Kidney capillary endothelial cell (primary cell): ENCODE measurements around the gene TMEM106C.

Experiments used
- DNase-seq: peaks from one replicate; pipeline ENCODE4 v3.0.0-alpha.2; 2018; ENCODE audit warnings: low spot score

Gene TMEM106C

GRCh38 chr12:47979686-47980085 is 16.3 kb downstream of the TMEM106C start:
- DNase-seq, result no peak

- no peak for DNase-seq
Measured at GRCh38 chr12:47980197-47980596, 16.8 kb downstream of the TMEM106C start.

GRCh38 chr12:47980779-47981495 is 17.5 kb downstream of the TMEM106C start:
- DNase-seq, result no peak

- no peak for DNase-seq
Measured at GRCh38 chr12:47981496-47982260, 18.3 kb downstream of the TMEM106C start.

- no peak for DNase-seq
Measured at GRCh38 chr12:47982311-47982710, 18.9 kb downstream of the TMEM106C start.

GRCh38 chr12:47982770-47983169 is 19.4 kb downstream of the TMEM106C start:
- no peak for DNase-seq

GRCh38 chr12:47983541-47984115 is 20.2 kb downstream of the TMEM106C start:
- no peak for DNase-seq

- no peak for DNase-seq
Measured at GRCh38 chr12:47984331-47984801, 21.0 kb downstream of the TMEM106C start.

GRCh38 chr12:47985596-47986290 is 22.3 kb downstream of the TMEM106C start:
- DNase-seq, result no peak

- no peak for DNase-seq
Measured at GRCh38 chr12:47986291-47986660, 22.9 kb downstream of the TMEM106C start.

- DNase-seq, result no peak
Measured at GRCh38 chr12:47986832-47987231, 23.4 kb downstream of the TMEM106C start.

GRCh38 chr12:47987411-47988072 is 24.1 kb downstream of the TMEM106C start:
- no peak for DNase-seq

GRCh38 chr12:47988073-47989022 is 25.0 kb downstream of the TMEM106C start:
- DNase-seq, result no peak

GRCh38 chr12:47989023-47989417 is 25.6 kb downstream of the TMEM106C start:
- DNase-seq, result no peak

GRCh38 chr12:47989666-47990065 is 26.3 kb downstream of the TMEM106C start:
- no peak for DNase-seq

- DNase-seq, result no peak
Measured at GRCh38 chr12:47990351-47991105, 27.1 kb downstream of the TMEM106C start.

- no peak for DNase-seq
Measured at GRCh38 chr12:47991106-47992061, 28.0 kb downstream of the TMEM106C start.

- DNase-seq, result no peak
Measured at GRCh38 chr12:47992776-47993175, 29.4 kb downstream of the TMEM106C start.

- no peak for DNase-seq
Measured at GRCh38 chr12:47993491-47993890, 30.1 kb downstream of the TMEM106C start.
